ENCODE results near the gene CES3.
A peak's percentile ranks its signal among the peaks of the same experiment; 100 is the strongest.

CES3 gene

GRCh38 chr16:66920924-66921680 is 40.0 kb upstream of the CES3 start:
- in situ Hi-C loops (cut with HindIII; ENCODE audit: low pct_unique_long_range_greater_than_20kb, low sequenced_read_pairs), result no loop called here
- DNase-seq (ENCODE audit: low read depth in 1 of 2, low spot score in 1 of 2), result no peak
- TF ChIP-seq JUND (IDR thresholded peaks at IDR 0.05; ENCODE audit: low read depth), result no peak

GRCh38 chr16:66921729-66922450 is 39.2 kb upstream of the CES3 start:
- in situ Hi-C loops (cut with HindIII; ENCODE audit: low pct_unique_long_range_greater_than_20kb, low sequenced_read_pairs), result no loop called here
- DNase-seq (ENCODE audit: low read depth in 1 of 2, low spot score in 1 of 2), result no peak
- TF ChIP-seq JUND (IDR thresholded peaks at IDR 0.05; ENCODE audit: low read depth), result no peak

- no peak for DNase-seq (ENCODE audit: low read depth in 1 of 2, low spot score in 1 of 2)
- in situ Hi-C loops (cut with HindIII; ENCODE audit: low pct_unique_long_range_greater_than_20kb, low sequenced_read_pairs), result no loop called here
- no peak for TF ChIP-seq JUND (IDR thresholded peaks at IDR 0.05; ENCODE audit: low read depth)
These were observed 37.8 kb upstream of the CES3 start for GRCh38 chr16:66923247-66923731.

- no peak for TF ChIP-seq JUND (IDR thresholded peaks at IDR 0.05; ENCODE audit: low read depth)
- in situ Hi-C loops (cut with HindIII; ENCODE audit: low pct_unique_long_range_greater_than_20kb, low sequenced_read_pairs), result no loop called here
- DNase-seq (ENCODE audit: low read depth in 1 of 2, low spot score in 1 of 2), result no peak
These were observed 37.2 kb upstream of the CES3 start for GRCh38 chr16:66923866-66924265.

- TF ChIP-seq JUND (IDR thresholded peaks at IDR 0.05; ENCODE audit: low read depth), result no peak
- peak; percentile 37 to 56 for DNase-seq (ENCODE audit: low read depth in 1 of 2, low spot score in 1 of 2)
- in situ Hi-C loops (cut with HindIII; ENCODE audit: low pct_unique_long_range_greater_than_20kb, low sequenced_read_pairs), result no loop called here
These were observed 36.3 kb upstream of the CES3 start for GRCh38 chr16:66924527-66925321.

GRCh38 chr16:66925322-66925840 is 35.7 kb upstream of the CES3 start, which contains the start of gene RRAD:
Gene RRAD, minus strand, starts transcription at chr16:66925535. Its CDS starts 356 bp downstream, at chr16:66925179.
- in situ Hi-C loops (cut with HindIII; ENCODE audit: low pct_unique_long_range_greater_than_20kb, low sequenced_read_pairs), result no loop called here
- no peak for DNase-seq (ENCODE audit: low read depth in 1 of 2, low spot score in 1 of 2)
- TF ChIP-seq JUND (IDR thresholded peaks at IDR 0.05; ENCODE audit: low read depth), result no peak

- in situ Hi-C loops (cut with HindIII; ENCODE audit: low pct_unique_long_range_greater_than_20kb, low sequenced_read_pairs), result no loop called here
- TF ChIP-seq JUND (IDR thresholded peaks at IDR 0.05; ENCODE audit: low read depth), result no peak
- DNase-seq (ENCODE audit: low read depth in 1 of 2, low spot score in 1 of 2), result no peak
These were observed 34.7 kb upstream of the CES3 start for GRCh38 chr16:66926171-66926947.

- in situ Hi-C loops (cut with HindIII; ENCODE audit: low pct_unique_long_range_greater_than_20kb, low sequenced_read_pairs), result no loop called here
- no peak for TF ChIP-seq JUND (IDR thresholded peaks at IDR 0.05; ENCODE audit: low read depth)
- DNase-seq (ENCODE audit: low read depth in 1 of 2, low spot score in 1 of 2), result peak in 1 of 2 experiments; percentile 20
These were observed 34.1 kb upstream of the CES3 start for GRCh38 chr16:66926961-66927436.

GRCh38 chr16:66927918-66928649 is 33.0 kb upstream of the CES3 start:
- in situ Hi-C loops (cut with HindIII; ENCODE audit: low pct_unique_long_range_greater_than_20kb, low sequenced_read_pairs), result no loop called here
- TF ChIP-seq JUND (IDR thresholded peaks at IDR 0.05; ENCODE audit: low read depth), result no peak
- DNase-seq (ENCODE audit: low read depth in 1 of 2, low spot score in 1 of 2), result no peak

GRCh38 chr16:66928702-66929388 is 32.2 kb upstream of the CES3 start:
- no peak for DNase-seq (ENCODE audit: low read depth in 1 of 2, low spot score in 1 of 2)
- in situ Hi-C loops (cut with HindIII; ENCODE audit: low pct_unique_long_range_greater_than_20kb, low sequenced_read_pairs), result no loop called here
- TF ChIP-seq JUND (IDR thresholded peaks at IDR 0.05; ENCODE audit: low read depth), result no peak

Data from T47D (cell line).